Activated CD4-positive, alpha-beta T cell treated with anti-CD3 and anti-CD28 coated beads, Interleukin-2, amount 10 ng/mL, durations not matched to agents 24 days and 14 days (primary cell): ENCODE data around the gene CD40. TPM values are rescaled to one million over a fixed set of nuclear protein-coding genes. Genes with fewer than 3 reads are reported as not detected.
"Not testable (repeated sequence)": the region's sequence is repeated elsewhere in the genome, so short reads cannot be mapped to it uniquely, and the experiment has no call there.

Source experiments
- DNase-seq: peaks from one replicate; pipeline ENCODE4 v3.0.0; 2022
- H3K27ac Mint-ChIP-seq: one replicate; pipeline ENCODE4 v1.8.0; 2022; ENCODE audit warnings: mild to moderate bottlenecking, mixed read lengths
- H3K27me3 Mint-ChIP-seq: one replicate; pipeline ENCODE4 v1.8.0; 2022; ENCODE audit warnings: mixed read lengths
- H3K36me3 Mint-ChIP-seq: one replicate; pipeline ENCODE4 v1.8.0; 2022; ENCODE audit warnings: low read depth, mild to moderate bottlenecking, mixed read lengths
- H3K4me1 Mint-ChIP-seq: one replicate; pipeline ENCODE4 v1.8.0; 2021; ENCODE audit warnings: mixed read lengths
- H3K4me3 Mint-ChIP-seq: one replicate; pipeline ENCODE4 v1.8.0; 2022; ENCODE audit warnings: mild to moderate bottlenecking, moderate library complexity, mixed read lengths
- H3K9me3 Mint-ChIP-seq: one replicate; pipeline ENCODE4 v1.8.0; 2021; ENCODE audit warnings: mixed read lengths
- intact Hi-C: fragments of 100-400 bp; cut with micrococcal nuclease; formaldehyde crosslinking; loops from one replicate; pipeline ENCODE4 v1.15.1; 2023
- total RNA-seq: library from RNA; stranded (reverse); gene quantifications from 2 replicates; pipeline ENCODE4 v1.2.3, GENCODE V29; 2022

The CD40 gene
- total RNA-seq, 1 donor from 2014 or later = 2.7 TPM

DNA sequence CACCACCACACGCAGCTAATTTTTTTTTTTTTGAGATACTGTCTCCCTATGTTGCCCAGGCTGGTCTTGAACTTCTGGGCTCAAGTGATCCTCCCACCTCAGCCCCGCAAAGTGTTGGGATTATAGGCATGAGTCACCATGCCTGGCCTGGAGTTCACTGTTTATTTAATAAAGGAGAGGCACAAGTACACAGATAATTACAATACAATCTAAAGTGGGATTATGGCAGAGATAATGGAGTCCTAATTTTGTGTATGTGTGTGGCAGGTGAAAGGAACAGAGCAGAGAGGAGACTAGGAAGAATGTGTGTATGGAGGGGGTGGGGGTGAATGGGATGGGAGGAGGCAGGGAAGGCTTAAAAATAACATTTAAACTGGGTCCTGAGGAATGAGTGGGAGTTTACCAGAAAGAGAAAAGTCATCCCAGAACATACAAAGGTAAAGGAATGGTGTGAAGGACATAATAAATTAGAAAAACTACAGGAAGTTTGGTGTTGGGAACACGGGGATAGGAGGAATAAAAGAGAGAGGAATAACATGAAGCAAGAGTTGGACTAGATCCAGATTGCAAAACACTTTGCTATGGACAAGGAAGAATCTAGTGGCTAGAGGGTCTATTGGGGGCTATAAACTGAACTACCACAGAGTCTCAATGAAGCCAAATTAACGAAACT is 32.8 kb upstream of the CD40 start:
- DNase-seq = no peak
- Mint-ChIP-seq H3K4me1 (peaks cover 31% of the 10 kb centered on the region), H3K36me3 (peaks cover 14% of the 10 kb centered on the region), H3K27ac (no peak overlapping the region), H3K4me3 (no peak overlapping the region), H3K27me3 (no peaks in the 10 kb centered on the region), H3K9me3 (no peaks in the 10 kb centered on the region)
- intact Hi-C loops = loop anchor here (5.0 kb wide), 1 partner anchor 473 kb away; no protein-coding TSS in a partner anchor

- H3K27me3 Mint-ChIP-seq = no peaks in the 10 kb centered on the region
- H3K4me3 Mint-ChIP-seq = peak overlapping the region; percentile 4
- H3K9me3 Mint-ChIP-seq = no peaks in the 10 kb centered on the region
- no peak for DNase-seq
- peaks cover 14% of the 10 kb centered on the region for H3K36me3 Mint-ChIP-seq
- intact Hi-C loops = loop anchor here (5.0 kb wide), 1 partner anchor 475 kb away; no protein-coding TSS in a partner anchor
- H3K4me1 Mint-ChIP-seq = peaks cover 29% of the 10 kb centered on the region
- H3K27ac Mint-ChIP-seq = no peak overlapping the region
Observed at GRCh38 chr20:46087161-46087560, 31.0 kb upstream of the CD40 start.

DNA sequence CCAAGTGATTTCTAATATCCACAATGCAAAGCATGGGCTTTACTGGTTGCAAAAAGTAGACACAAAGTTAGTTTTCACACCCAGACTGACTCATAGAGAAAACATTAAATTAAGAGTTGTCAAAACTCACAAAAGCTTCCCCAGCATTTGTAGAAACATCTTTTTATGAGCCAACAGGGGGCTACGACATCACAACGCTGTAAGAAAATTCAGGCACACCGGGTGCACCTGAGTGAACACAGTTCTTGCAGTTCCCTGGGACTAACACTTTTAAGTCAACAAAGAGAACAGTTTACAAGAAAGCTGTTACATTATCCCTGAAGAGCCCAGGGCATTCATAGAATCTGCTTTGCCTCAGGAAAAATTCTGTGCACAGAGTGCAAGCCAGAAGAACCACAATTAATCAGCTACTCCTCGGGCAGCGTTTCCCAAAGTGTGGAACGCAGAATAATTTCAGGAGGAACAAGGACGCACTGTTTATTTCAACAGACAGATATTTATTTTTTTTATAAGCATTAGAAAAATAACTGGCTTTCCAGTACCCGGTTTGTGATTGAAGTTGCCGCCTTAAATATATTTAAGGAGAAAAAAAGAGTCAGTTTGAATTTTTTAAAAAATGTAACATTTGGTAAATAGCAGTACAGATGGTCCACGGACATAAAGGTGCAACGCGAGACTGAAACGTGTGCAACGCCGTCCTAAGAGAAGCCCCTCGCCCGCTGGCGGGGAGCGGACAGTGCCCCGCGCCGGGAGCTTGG is 29.5 kb upstream of the CD40 start:
- H3K4me1 Mint-ChIP-seq = peaks cover 27% of the 10 kb centered on the region
- H3K27me3 Mint-ChIP-seq = no peaks in the 10 kb centered on the region
- DNase-seq = no peak
- H3K36me3 Mint-ChIP-seq = peaks cover 14% of the 10 kb centered on the region
- H3K9me3 Mint-ChIP-seq = no peaks in the 10 kb centered on the region
- intact Hi-C loops = loop anchor here (1.0 to 5.0 kb wide), 4 partner anchors 24 to 476 kb away; no protein-coding TSS in a partner anchor
- H3K27ac Mint-ChIP-seq = peak overlapping the region; percentile 92
- peak overlapping the region; percentile 89 for H3K4me3 Mint-ChIP-seq

DNA sequence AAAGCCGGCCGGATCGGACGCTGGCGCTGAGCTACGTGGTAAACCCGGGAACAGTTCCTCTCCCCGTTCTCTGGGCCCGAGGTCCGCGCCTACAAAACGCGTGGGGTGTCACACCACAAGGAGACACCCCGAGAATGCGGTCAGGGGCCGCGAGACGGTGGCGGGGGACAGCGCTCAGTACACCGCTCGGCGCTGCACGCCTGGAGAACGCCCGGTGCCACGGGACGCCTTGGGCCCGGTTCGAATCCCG is 29.0 kb upstream of the CD40 start:
- no peak for DNase-seq
- peaks cover 27% of the 10 kb centered on the region for H3K4me1 Mint-ChIP-seq
- H3K36me3 Mint-ChIP-seq = peaks cover 14% of the 10 kb centered on the region
- peak overlapping the region; percentile 89 for H3K4me3 Mint-ChIP-seq
- intact Hi-C loops = loop anchor here (1.0 to 5.0 kb wide), 4 partner anchors 24 to 477 kb away; no protein-coding TSS in a partner anchor
- no peaks in the 10 kb centered on the region for H3K27me3 Mint-ChIP-seq
- H3K9me3 Mint-ChIP-seq = no peaks in the 10 kb centered on the region
- H3K27ac Mint-ChIP-seq = peak overlapping the region; percentile 92

GRCh38 chr20:46089417-46090388 is 28.4 kb upstream of the CD40 start, which contains the start of gene NCOA5:
Gene NCOA5, minus strand, starts transcription at chr20:46089962. Its CDS starts 10,538 bp downstream, at chr20:46079424.
- H3K27ac Mint-ChIP-seq = peak within 1 kb of the TSS; percentile 92
- intact Hi-C loops = loop anchor here (1.0 to 5.0 kb wide), 6 partner anchors 25 to 477 kb away; partner anchors contain the start of gene ZNF335
- peaks cover 2% of the 10 kb centered on the region for H3K27me3 Mint-ChIP-seq
- no peaks in the 10 kb centered on the region for H3K9me3 Mint-ChIP-seq
- H3K36me3 Mint-ChIP-seq = peaks cover 14% of the 10 kb centered on the region
- peaks cover 27% of the 10 kb centered on the region for H3K4me1 Mint-ChIP-seq
- DNase-seq = peak; percentile 98
- H3K4me3 Mint-ChIP-seq = peak within 1 kb of the TSS; percentile 89

DNA sequence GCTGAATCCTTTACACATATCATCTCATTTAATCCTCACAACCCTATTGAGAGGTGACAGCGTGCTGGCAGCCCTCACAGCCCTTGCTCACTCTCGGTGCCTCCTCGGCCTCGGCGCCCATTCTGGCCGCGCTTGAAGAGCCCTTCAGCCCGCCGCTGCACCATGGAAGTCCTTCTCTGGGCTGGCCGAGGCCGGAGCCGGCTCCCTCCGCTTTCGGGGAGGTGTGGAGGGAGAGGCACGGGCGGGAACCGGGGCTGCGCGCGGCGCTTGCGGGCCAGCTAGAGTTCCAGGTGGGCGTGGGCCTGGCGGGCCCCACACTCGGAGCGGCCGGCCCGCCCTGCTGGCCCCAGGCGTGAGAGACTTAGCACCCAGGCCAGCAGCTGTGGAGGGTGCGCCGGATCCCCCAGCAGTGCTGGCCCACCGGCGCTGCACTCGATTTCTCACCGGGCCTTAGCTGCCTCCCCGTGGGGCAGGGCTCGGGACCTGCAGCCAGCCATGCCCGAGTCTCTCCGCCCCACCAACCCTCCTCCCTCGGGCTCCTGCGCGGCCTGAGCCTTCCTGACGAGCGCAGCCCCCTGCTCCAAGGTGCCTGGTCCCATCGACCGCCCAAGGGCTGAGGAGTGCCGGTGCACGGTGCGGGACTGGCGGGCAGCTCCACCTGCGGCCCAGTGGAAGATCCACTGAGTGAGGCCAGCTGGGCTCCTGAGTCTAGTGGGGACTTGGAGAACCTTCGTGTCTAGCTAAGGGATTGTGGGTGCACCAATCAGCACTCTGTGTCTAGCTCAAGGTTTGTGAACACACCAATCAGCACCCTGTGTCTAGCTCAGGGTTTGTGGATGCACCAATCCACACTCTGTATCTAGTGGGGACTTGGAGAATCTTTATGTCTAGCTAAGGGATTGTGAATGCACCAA is 26.2 kb upstream of the CD40 start:
- not testable (repeated sequence) for H3K9me3 Mint-ChIP-seq, H3K36me3 Mint-ChIP-seq, DNase-seq, H3K4me3 Mint-ChIP-seq, H3K27ac Mint-ChIP-seq, H3K27me3 Mint-ChIP-seq
- intact Hi-C loops = loop anchor here (2.0 kb wide), 1 partner anchor 77 kb away; no protein-coding TSS in a partner anchor
- peaks cover 15% of the 10 kb centered on the region for H3K4me1 Mint-ChIP-seq

GRCh38 chr20:46093531-46093930 is 24.6 kb upstream of the CD40 start:
- H3K4me3 Mint-ChIP-seq = no peak overlapping the region
- no peak overlapping the region for H3K27ac Mint-ChIP-seq
- intact Hi-C loops = no loop called here
- no peaks in the 10 kb centered on the region for H3K36me3 Mint-ChIP-seq
- H3K4me1 Mint-ChIP-seq = peaks cover 6% of the 10 kb centered on the region
- no peaks in the 10 kb centered on the region for H3K9me3 Mint-ChIP-seq
- H3K27me3 Mint-ChIP-seq = peaks cover 15% of the 10 kb centered on the region
- DNase-seq = no peak

DNA sequence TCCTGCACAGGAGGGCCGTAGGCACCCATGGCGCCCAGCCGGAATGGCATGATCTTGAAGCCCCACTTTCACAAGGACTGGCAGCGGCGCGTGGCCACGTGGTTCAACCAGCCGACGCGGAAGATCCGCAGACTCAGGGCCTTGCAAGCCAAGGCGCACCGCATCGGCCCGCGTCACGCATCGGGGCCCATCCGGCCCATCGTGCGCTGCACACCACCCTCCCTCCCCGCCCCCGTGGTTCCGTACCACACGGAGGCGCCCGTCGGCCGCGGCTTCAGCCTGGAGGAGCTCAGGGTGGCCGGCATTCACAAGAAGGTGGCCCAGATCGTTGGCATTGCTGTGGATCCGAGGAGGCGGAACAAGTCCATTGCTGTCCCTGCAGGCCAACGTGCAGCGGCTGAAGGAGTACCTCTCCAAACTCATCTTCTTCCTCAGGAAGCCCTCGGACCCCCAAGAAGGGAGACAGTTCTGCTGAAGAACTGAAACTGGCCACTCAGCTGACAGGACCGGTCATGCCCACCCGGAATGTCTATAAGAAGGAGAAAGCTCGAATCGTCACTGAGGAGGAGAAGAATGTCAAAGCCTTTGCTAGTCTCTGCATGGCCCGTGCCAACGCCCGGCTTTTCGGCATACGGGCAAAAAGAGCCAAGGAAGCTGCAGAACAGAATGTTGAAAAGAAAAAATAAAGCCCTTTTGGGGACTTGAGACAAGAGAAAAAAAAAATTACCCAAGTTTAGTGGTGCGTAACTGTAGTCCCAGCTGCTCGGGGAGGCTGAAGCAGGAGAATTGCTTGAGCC is 18.4 kb upstream of the CD40 start:
- Mint-ChIP-seq H3K36me3 (no peaks in the 10 kb centered on the region), H3K27ac (no peak overlapping the region), H3K4me1 (no peaks in the 10 kb centered on the region), H3K9me3 (no peaks in the 10 kb centered on the region), H3K4me3 (no peak overlapping the region), H3K27me3 (peaks cover 48% of the 10 kb centered on the region)
- intact Hi-C loops = no loop called here
- DNase-seq = no peak

GRCh38 chr20:46100444-46100843 is 17.7 kb upstream of the CD40 start:
- H3K27me3 Mint-ChIP-seq = peaks cover 54% of the 10 kb centered on the region
- H3K27ac Mint-ChIP-seq, DNase-seq, H3K4me1 Mint-ChIP-seq, intact Hi-C loops, H3K4me3 Mint-ChIP-seq, H3K36me3 Mint-ChIP-seq, H3K9me3 Mint-ChIP-seq: not testable (repeated sequence)

DNA sequence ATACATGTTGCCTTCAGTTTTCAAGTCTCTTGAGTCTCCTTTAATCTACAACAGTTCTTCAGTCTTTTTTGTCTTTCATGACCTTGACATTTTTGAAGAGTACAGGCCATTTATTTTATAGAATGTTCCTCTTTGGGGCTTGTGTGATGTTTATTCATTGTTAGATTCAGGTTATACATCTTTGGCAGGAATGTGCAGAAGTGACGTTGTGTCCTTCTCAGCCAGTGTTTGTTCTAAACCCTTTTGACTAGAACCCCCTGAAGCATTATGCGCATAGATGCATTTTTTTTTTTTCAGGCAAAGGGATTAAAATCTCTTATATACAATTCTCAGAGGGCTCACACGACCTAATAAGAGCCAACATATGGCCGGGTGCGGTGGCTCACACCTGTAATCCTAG is 17.1 kb upstream of the CD40 start:
- no peaks in the 10 kb centered on the region for H3K4me1 Mint-ChIP-seq
- H3K27ac Mint-ChIP-seq = no peak overlapping the region
- no peaks in the 10 kb centered on the region for H3K9me3 Mint-ChIP-seq
- intact Hi-C loops = no loop called here
- no peak for DNase-seq
- H3K36me3 Mint-ChIP-seq = no peaks in the 10 kb centered on the region
- H3K27me3 Mint-ChIP-seq = peaks cover 57% of the 10 kb centered on the region
- H3K4me3 Mint-ChIP-seq = no peak overlapping the region

DNA sequence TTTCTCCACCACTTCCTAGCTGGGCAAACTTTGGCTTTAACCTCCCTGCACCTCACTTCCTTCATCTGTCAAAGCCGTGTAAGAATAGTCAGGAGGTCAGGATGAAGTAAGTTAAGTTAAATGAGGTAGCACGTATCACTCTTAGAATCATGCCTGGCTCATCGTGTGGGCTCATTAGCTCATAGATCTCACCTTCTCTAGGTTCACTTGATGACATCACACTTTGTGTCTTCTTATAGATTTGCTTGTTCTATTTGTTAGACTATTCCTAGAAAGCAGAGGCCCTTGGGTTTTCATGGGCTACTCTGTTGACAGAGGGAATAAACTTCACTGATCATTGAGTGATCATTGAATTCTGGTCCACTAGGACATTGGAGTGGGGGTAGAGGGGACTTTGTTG is 16.2 kb upstream of the CD40 start:
- Mint-ChIP-seq H3K4me1 (no peaks in the 10 kb centered on the region), H3K36me3 (no peaks in the 10 kb centered on the region), H3K9me3 (no peaks in the 10 kb centered on the region), H3K27me3 (peaks cover 60% of the 10 kb centered on the region), H3K27ac (no peak overlapping the region), H3K4me3 (no peak overlapping the region)
- intact Hi-C loops = no loop called here
- no peak for DNase-seq

DNA sequence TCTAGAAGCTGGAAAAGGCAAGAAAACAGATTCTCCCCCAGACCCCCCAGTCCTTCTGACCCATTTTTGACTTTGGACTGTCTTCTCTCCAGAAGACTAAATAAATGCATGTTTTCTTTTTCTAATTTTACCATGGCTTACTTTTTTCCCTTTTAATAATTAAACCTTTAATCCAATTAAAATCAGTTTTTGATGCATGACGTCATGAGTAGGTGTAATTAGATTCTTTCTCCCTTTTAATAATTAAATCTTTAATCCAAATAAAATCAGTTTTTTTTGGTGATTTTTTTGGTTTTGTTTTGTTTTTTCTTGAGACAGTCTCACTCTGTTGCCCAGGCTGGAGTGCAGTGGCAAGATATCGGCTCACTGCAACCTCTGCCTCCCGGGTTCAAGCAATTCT is 15.2 kb upstream of the CD40 start:
- H3K27me3 Mint-ChIP-seq = peaks cover 63% of the 10 kb centered on the region
- intact Hi-C loops = no loop called here

More for the DNA sequence above, 15.2 kb upstream of the CD40 start:
- DNase-seq = no peak
- Mint-ChIP-seq H3K4me3 (no peak overlapping the region), H3K9me3 (no peaks in the 10 kb centered on the region), H3K27ac (no peak overlapping the region), H3K36me3 (no peaks in the 10 kb centered on the region), H3K4me1 (no peaks in the 10 kb centered on the region)
